Stimulated activated CD8-positive, alpha-beta memory T cell treated with anti-CD3 and anti-CD28 coated beads, Interleukin-15, amount 100 ng/mL, for 1 hour (primary cell): Measurements from ENCODE around the gene DNAJC13.
"Not testable (repeated sequence)": the region's sequence is repeated elsewhere in the genome, so short reads cannot be mapped to it uniquely, and the experiment has no call there.

Experiments used
- DNase-seq: peaks from one replicate; pipeline ENCODE4 v3.0.0-alpha.2; 2020; ENCODE audit warnings: low read depth

Gene DNAJC13, protein sequence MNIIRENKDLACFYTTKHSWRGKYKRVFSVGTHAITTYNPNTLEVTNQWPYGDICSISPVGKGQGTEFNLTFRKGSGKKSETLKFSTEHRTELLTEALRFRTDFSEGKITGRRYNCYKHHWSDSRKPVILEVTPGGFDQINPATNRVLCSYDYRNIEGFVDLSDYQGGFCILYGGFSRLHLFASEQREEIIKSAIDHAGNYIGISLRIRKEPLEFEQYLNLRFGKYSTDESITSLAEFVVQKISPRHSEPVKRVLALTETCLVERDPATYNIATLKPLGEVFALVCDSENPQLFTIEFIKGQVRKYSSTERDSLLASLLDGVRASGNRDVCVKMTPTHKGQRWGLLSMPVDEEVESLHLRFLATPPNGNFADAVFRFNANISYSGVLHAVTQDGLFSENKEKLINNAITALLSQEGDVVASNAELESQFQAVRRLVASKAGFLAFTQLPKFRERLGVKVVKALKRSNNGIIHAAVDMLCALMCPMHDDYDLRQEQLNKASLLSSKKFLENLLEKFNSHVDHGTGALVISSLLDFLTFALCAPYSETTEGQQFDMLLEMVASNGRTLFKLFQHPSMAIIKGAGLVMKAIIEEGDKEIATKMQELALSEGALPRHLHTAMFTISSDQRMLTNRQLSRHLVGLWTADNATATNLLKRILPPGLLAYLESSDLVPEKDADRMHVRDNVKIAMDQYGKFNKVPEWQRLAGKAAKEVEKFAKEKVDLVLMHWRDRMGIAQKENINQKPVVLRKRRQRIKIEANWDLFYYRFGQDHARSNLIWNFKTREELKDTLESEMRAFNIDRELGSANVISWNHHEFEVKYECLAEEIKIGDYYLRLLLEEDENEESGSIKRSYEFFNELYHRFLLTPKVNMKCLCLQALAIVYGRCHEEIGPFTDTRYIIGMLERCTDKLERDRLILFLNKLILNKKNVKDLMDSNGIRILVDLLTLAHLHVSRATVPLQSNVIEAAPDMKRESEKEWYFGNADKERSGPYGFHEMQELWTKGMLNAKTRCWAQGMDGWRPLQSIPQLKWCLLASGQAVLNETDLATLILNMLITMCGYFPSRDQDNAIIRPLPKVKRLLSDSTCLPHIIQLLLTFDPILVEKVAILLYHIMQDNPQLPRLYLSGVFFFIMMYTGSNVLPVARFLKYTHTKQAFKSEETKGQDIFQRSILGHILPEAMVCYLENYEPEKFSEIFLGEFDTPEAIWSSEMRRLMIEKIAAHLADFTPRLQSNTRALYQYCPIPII (N-terminal part only)

DNA sequence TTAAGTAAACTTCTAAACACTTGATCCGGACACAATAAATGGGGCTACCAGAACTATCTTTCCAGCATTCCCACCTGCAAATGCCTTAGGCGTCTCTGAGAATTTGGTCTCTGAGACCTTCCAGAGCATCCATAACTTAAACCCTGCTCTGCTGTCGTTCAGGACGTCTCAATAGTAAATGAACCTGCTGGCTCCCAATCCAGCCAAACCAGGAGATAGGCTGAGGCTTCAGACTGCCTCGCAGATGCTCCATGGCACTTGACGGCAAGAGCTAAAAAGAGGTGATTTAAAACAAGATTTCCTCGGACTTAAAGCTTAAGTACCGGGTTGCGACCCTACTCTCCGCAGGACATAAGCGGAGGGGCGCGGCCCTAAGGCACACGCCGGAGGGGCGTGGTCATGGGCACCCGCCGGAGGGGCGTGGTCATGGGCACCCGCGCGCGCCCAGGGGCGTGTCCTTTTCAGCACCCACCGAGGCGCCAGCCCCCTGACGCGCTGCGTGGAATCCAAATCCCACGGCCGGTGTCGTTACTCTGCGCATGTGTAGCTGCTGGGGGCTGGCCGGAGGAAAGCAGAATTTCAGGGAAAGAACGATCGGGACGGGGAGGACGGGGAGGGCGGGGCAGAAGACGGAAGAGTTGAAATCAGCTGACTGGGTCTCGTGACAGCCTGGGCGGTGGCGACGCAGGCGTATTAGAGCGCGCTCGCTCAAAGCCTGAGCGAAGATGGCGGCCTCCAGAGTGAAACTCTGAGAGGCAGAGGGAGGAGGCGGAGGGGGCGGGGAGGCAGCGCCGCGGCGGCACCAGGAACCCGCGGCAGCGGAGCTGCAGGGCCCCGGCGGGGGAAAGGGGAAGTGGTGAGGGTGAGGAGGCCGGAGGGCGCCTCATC, at the start of gene DNAJC13:
Gene DNAJC13, plus strand, starts transcription at position 696 of the 888 bp plus-strand sequence. CDS start 17,049 bp downstream, outside the sequence.
- peak; percentile 81 for DNase-seq

GRCh38 chr3:132368515-132368914, 48.8 kb upstream of the DNAJC13 start:
- DNase-seq, result no peak

DNA sequence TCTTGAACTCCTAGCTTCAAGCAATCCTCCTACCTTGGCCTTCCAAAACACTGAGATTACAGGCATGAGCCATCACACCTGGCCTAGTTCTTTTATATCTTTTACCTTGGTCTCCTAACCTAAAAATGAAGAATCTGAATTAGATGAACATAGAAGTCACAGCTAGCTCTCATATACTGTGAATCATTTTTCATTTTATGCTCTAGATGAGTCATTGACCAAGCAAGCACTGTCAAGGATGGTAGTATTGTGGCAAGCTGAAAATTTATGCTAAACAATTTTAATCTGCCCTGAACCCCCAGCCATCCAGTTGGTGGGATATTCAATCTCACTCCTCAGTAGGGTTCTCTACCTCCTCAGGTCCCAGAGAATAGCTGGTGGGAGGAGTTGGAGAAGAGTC, 48.3 kb upstream of the DNAJC13 start:
- no peak for DNase-seq

DNA sequence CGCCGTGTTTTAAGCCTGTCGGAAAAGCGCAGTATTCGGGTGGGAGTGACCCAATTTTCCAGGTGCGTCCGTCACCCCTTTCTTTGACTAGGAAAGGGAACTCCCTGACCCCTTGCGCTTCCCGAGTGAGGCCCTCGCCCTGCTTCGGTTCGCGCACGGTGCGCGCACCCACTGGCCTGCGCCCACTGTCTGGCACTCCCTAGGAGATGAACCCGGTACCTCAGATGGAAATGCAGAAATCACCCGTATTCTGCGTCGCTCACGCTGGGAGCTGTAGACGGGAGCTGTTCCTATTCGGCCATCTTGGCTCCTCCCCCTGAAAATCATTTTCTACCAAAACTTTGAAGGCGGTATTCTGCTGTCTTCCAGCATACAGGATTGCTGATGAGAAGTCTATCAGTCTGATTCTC, 40.4 kb upstream of the DNAJC13 start:
- not testable (repeated sequence) for DNase-seq

DNA sequence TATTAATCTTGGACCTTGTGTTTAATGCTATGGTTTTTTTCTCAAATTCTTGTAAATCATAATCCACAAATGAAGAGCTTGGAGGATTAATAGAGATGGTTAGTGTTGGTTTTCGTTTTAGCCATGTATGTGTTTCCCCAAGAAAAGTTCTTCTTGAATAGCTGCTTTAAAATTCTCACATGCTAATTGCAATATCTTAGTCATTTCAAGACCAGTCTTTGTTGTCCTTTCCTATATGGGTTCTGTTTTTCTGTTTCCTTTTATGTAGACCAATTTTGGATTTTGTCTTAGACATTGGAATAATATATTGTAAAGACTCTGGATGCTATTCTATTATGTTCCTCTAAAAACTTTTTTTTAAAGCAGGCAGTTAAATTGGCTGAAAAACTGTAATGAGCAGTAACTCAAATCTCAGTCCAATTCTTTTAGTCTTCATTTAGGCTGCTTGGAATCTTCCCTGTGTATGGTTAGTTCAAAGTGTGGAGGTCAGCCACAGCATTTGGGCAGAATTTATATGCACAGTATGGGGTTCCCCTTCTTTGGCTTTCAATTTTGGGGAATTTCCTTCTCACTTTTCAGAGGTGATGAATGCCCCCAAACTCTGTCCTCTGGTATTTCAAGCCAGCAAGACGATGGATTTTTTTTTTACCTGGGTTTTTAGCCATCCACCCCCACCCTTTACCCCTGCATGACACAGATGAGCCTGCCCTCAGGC, 39.1 kb upstream of the DNAJC13 start:
- DNase-seq, result no peak

DNA sequence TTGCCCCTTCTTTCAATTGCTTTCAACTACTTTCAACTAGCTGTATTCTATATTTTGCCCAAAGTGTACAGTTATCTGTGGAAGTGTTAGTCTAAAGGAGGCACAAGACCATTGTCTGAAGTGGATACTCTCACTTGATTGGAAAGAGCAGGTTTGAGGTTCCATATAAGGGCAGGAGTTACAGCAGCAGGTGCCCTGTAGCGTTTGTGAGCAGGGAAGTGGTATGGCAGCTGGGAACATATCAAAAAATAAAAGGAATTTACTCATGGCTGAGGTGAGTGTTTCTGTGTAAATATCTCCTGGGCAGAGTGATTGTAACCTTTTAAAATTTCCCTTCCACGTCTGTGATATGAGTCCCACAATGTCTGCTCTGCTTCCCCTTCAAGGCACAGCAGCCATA, 38.5 kb upstream of the DNAJC13 start:
- DNase-seq, result no peak

DNA sequence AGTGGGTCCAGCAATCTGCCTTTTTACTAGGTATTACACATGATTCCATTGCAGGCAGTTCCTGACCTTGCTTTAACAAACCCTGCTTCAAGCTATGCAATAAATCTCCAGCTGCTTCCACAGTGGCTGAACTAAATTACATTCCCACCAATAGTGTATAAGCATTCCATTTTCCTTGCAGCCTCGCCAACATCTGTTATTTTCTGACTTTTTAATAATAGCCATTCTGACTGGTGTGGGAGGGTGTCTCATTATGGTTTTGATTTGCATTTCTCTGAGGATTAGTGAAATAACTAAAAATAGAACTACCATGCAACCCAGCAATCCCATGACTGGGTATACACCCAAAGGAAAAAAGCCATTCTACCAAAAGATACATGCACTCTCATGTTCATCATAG, 36.4 kb upstream of the DNAJC13 start:
- DNase-seq, result no peak

- DNase-seq, result no peak
Measured at GRCh38 chr3:132381348-132381944, 35.9 kb upstream of the DNAJC13 start.

- no peak for DNase-seq
Measured at GRCh38 chr3:132382267-132382666, 35.0 kb upstream of the DNAJC13 start.

GRCh38 chr3:132382688-132383194, 34.6 kb upstream of the DNAJC13 start:
- DNase-seq, result no peak

DNA sequence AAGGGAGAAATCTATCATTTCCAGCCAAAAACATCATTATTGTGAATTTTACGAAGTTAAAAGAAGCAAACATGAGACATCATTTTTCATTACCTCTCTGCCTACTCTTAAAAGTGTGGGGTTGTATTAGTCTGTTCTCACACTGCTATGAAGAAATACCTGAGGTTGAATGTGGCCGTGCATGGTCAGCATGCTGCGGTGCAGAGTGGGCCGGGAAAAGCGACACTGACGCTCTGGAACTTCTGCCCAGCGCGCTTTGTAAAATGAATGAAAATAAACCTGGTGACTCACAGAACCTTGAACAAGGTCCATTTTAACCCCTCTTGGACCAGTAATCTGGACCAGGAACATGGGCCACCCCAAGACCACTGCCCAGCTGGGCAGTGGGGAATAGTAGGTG, 31.0 kb upstream of the DNAJC13 start:
- no peak for DNase-seq

DNA sequence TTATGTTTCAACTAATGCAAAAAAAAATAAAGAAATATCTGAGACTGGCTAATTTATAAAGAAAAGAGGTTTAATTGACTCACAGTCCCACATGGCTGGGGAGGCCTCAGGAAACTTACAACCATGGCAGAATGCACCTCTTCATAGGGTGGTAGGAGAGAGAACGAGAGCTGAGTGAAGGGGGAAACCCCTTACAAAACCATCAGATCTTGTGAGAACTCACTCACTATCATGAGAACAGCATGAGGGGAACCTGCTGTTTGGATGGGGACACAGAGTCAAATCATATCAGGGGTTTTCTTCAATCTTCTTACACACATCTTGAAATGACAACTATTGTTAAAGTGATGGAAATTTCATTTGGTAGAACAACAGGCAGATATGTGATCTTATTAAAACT, 24.6 kb upstream of the DNAJC13 start:
- DNase-seq, result not testable (repeated sequence)

DNA sequence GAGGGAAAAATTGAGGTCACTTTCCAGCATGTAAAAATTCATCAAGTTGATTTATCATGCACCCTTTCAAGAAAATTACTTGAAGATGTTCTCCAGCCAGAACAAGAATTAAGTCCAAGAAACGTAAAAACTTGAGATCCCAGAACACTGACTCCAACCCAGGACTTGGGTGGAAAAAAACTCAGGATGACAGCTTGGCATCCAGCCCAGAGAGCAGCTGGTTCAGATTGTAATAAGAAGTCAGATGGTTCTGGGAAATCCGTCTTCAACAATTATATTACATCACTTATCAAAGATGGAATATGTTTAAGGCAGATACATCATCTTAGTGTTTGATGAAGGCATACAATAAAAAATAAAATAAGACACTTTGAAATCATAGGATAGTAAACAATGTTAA, 23.0 kb upstream of the DNAJC13 start:
- no peak for DNase-seq

DNA sequence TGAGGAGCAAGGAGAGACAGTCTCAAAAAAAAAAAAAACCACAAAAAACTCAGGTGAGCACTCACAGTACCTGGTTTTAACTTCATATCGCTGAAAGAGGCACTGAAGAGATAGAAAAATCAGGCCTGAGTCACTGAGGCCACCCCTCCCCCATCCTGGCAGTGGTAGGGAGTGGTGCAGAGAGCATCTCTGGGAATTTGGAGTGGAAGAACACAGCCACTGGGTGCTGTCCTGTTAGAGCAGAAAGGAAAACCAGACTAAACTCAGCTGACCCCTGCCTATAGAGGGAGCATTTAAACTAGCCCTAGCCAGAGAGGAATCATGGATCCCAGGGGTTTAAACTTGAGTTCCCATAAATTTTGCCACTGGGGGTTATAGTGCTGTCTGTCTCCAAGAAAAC, 22.2 kb upstream of the DNAJC13 start:
- DNase-seq, result no peak

DNA sequence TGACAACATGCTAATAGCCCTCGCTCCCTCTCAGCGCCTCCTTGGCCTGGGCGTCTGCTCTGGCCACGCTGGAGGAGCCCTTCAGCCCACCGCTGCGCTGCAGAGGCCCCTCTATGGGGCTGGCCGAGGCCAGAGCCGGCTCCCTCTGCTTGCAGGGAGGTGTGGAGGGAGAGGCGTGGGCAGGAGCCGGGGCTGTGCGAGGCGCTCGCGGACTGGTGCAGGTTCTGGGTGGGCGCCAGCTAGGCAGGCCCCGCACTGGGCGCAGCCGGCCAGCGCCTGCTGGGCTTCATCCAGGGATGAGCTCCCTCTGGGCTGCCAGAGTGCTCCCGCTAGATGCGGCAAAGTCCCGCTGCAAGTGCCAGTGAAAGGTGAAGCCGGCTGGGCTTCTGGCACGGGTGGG, 21.0 kb upstream of the DNAJC13 start:
- no peak for DNase-seq

- DNase-seq, result not testable (repeated sequence)
Measured at GRCh38 chr3:132396776-132397175, 20.5 kb upstream of the DNAJC13 start.

- no peak for DNase-seq
Measured at GRCh38 chr3:132399054-132399929, 18.0 kb upstream of the DNAJC13 start.

DNA sequence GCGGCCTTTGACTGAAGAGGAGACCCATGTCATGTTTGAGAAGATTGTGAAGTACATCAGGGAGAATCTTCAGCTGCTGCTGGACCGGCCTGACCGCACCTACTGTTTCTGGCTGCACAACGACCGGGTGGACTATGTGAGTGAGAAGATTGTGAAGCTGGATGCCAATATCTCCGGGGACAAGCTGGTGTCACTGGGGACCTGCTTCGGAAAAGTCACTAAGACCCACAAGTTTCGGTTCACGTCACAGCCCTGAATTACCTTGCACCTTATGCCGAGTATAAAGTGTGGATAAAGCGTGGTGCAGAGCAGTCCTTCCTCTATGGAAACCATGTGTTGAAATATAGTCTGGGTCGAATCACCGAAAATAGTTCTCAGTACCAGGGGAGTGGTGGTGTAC, 16.0 kb upstream of the DNAJC13 start:
- DNase-seq, result no peak

- DNase-seq, result no peak
Measured at GRCh38 chr3:132404276-132404675, 13.0 kb upstream of the DNAJC13 start.
